ENCODE results near the gene PROCA1.
A peak's percentile ranks its signal among the peaks of the same experiment; 100 is the strongest.

PROCA1 gene

GRCh38 chr17:28735242-28735722 is 23.6 kb upstream of the PROCA1 start:
- H3K4me3 ChIP-seq (ENCODE audit: insufficient read length, low read depth), result no peak overlapping the region
- H3K9me3 ChIP-seq (ENCODE audit: insufficient read depth, low read length), result no peaks in the 10 kb centered on the region
- TF ChIP-seq ZNF274 (IDR thresholded peaks at IDR 0.05; ENCODE audit: low read depth, low read length) (no peak), YY1 (IDR thresholded peaks at IDR 0.05; ENCODE audit: insufficient read depth, insufficient read length) (no peak)
- H3K9ac ChIP-seq (ENCODE audit: insufficient read length, low read depth), result no peak overlapping the region
- H3K27me3 ChIP-seq (ENCODE audit: insufficient read depth, insufficient read length), result no peaks in the 10 kb centered on the region
- H3K36me3 ChIP-seq (ENCODE audit: insufficient read depth, insufficient read length, low read length), result peaks cover 32% of the 10 kb centered on the region
- no peak for DNase-seq (ENCODE audit: low read depth, low spot score)
- H3K4me1 ChIP-seq (ENCODE audit: insufficient read depth, insufficient read length), result peaks cover 2% of the 10 kb centered on the region

DNA sequence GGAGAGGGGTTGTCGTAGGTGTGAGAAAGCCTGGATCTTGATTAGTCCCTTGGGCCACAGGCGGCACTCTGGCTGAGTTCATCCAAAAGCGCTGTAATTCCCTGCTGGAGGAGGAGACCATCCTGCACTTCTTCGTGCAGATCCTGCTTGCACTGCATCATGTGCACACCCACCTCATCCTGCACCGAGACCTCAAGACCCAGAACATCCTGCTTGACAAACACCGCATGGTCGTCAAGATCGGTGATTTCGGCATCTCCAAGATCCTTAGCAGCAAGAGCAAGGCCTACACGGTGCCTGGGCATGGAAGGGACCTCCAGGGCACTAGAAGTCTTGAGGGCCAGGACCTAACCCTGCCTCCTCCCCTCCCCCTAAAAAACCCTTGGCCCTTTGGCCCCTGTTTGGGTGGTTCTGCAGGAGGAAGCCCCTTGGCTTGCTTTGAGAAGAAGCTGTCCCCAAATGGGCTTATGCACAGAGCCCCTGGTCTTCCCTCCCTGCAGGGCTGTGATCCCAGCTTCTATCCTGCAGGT is 23.1 kb upstream of the PROCA1 start:
- no peaks in the 10 kb centered on the region for H3K27me3 ChIP-seq (ENCODE audit: insufficient read depth, insufficient read length)
- no peak overlapping the region for H3K9ac ChIP-seq (ENCODE audit: insufficient read length, low read depth)
- peaks cover 2% of the 10 kb centered on the region for H3K4me1 ChIP-seq (ENCODE audit: insufficient read depth, insufficient read length)
- TF ChIP-seq YY1 (IDR thresholded peaks at IDR 0.05; ENCODE audit: insufficient read depth, insufficient read length) (no peak), ZNF274 (IDR thresholded peaks at IDR 0.05; ENCODE audit: low read depth, low read length) (no peak), SUZ12 (IDR thresholded peaks at IDR 0.05; ENCODE audit: extremely low read depth, insufficient read depth, insufficient read length) (no peak)
- H3K9me3 ChIP-seq (ENCODE audit: insufficient read depth, low read length), result no peaks in the 10 kb centered on the region
- no peak for DNase-seq (ENCODE audit: low read depth, low spot score)
- peaks cover 31% of the 10 kb centered on the region for H3K36me3 ChIP-seq (ENCODE audit: insufficient read depth, insufficient read length, low read length)
- no peak overlapping the region for H3K4me3 ChIP-seq (ENCODE audit: insufficient read length, low read depth)

DNA sequence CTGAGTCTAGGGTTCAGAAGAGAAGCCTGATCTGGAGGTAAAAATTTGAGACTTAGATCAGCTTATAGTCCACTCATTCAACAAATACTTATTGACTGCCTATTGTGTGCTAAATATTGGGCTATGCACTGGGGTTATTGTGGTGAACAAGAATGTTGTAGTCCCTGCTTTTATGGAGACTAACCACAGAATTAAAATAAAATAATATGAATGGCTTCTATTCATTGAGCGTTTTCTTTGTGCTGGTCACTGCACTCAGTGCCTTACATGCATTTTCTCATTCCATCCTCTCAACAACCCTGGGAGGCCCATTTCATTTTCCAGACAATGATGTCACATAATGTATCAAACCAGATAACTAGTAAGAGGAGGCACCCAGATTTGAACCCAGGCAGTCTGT is 21.7 kb upstream of the PROCA1 start:
- Histone ChIP-seq H3K4me3 (ENCODE audit: insufficient read length, low read depth) (no peak overlapping the region), H3K27me3 (ENCODE audit: insufficient read depth, insufficient read length) (no peaks in the 10 kb centered on the region), H3K9ac (ENCODE audit: insufficient read length, low read depth) (no peak overlapping the region), H3K9me3 (ENCODE audit: insufficient read depth, low read length) (no peaks in the 10 kb centered on the region), H3K36me3 (ENCODE audit: insufficient read depth, insufficient read length, low read length) (peaks cover 22% of the 10 kb centered on the region), H3K4me1 (ENCODE audit: insufficient read depth, insufficient read length) (no peaks in the 10 kb centered on the region)
- TF ChIP-seq ZNF274 (IDR thresholded peaks at IDR 0.05; ENCODE audit: low read depth, low read length), result no peak
- no peak for TF ChIP-seq SUZ12 (IDR thresholded peaks at IDR 0.05; ENCODE audit: extremely low read depth, insufficient read depth, insufficient read length)
- TF ChIP-seq YY1 (IDR thresholded peaks at IDR 0.05; ENCODE audit: insufficient read depth, insufficient read length), result no peak
- no peak for DNase-seq (ENCODE audit: low read depth, low spot score)

DNA sequence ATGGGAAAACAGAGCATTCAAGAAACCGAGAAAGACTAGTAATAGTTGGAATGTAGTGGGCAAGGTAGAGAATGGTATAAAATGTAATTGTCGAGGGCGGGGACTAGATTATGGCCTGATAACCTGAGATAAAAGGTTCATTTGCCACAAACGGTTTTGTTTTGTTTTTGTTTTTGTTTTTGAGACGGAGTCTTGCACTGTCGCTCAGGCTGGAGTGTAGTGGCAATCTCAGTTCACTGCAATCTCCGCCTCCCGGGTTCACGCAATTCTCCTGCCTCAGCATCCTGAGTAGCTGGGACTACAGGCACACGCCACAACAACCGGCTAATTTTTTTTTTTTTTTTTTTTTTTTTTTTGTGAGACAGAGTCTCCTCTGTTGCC is 18.3 kb upstream of the PROCA1 start:
- Histone ChIP-seq H3K4me3 (ENCODE audit: insufficient read length, low read depth) (no peak overlapping the region), H3K27me3 (ENCODE audit: insufficient read depth, insufficient read length) (no peaks in the 10 kb centered on the region), H3K9me3 (ENCODE audit: insufficient read depth, low read length) (no peaks in the 10 kb centered on the region), H3K36me3 (ENCODE audit: insufficient read depth, insufficient read length, low read length) (peaks cover 10% of the 10 kb centered on the region), H3K4me1 (ENCODE audit: insufficient read depth, insufficient read length) (no peaks in the 10 kb centered on the region), H3K9ac (ENCODE audit: insufficient read length, low read depth) (no peak overlapping the region)
- no peak for TF ChIP-seq SUZ12 (IDR thresholded peaks at IDR 0.05; ENCODE audit: extremely low read depth, insufficient read depth, insufficient read length)
- no peak for TF ChIP-seq ZNF274 (IDR thresholded peaks at IDR 0.05; ENCODE audit: low read depth, low read length)
- no peak for TF ChIP-seq YY1 (IDR thresholded peaks at IDR 0.05; ENCODE audit: insufficient read depth, insufficient read length)
- DNase-seq (ENCODE audit: low read depth, low spot score), result no peak

GRCh38 chr17:28728364-28729200 is 16.9 kb upstream of the PROCA1 start, which contains the start of gene NEK8:
TSS of gene NEK8 (plus strand) at chr17:28728788. CDS start at chr17:28728814, 26 bp downstream.
- no peak for DNase-seq (ENCODE audit: low read depth, low spot score)
- no peaks in the 10 kb centered on the region for H3K4me1 ChIP-seq (ENCODE audit: insufficient read depth, insufficient read length)
- H3K9me3 ChIP-seq (ENCODE audit: insufficient read depth, low read length), result no peaks in the 10 kb centered on the region
- H3K4me3 ChIP-seq (ENCODE audit: insufficient read length, low read depth), result peak within 1 kb of the TSS; percentile 85
- H3K36me3 ChIP-seq (ENCODE audit: insufficient read depth, insufficient read length, low read length), result peaks cover 12% of the 10 kb centered on the region
- no peaks in the 10 kb centered on the region for H3K27me3 ChIP-seq (ENCODE audit: insufficient read depth, insufficient read length)
- TF ChIP-seq YY1 (IDR thresholded peaks at IDR 0.05; ENCODE audit: insufficient read depth, insufficient read length), result no peak
- TF ChIP-seq ZNF274 (IDR thresholded peaks at IDR 0.05; ENCODE audit: low read depth, low read length), result no peak
- no peak for TF ChIP-seq SUZ12 (IDR thresholded peaks at IDR 0.05; ENCODE audit: extremely low read depth, insufficient read depth, insufficient read length)
- peak within 1 kb of the TSS; percentile 96 for H3K9ac ChIP-seq (ENCODE audit: insufficient read length, low read depth)

- Histone ChIP-seq H3K9me3 (ENCODE audit: insufficient read depth, low read length) (no peaks in the 10 kb centered on the region), H3K27me3 (ENCODE audit: insufficient read depth, insufficient read length) (no peaks in the 10 kb centered on the region), H3K4me3 (ENCODE audit: insufficient read length, low read depth) (peak overlapping the region; percentile 49), H3K4me1 (ENCODE audit: insufficient read depth, insufficient read length) (peaks cover 5% of the 10 kb centered on the region), H3K9ac (ENCODE audit: insufficient read length, low read depth) (peak overlapping the region; percentile 96), H3K36me3 (ENCODE audit: insufficient read depth, insufficient read length, low read length) (peaks cover 27% of the 10 kb centered on the region)
- TF ChIP-seq YY1 (IDR thresholded peaks at IDR 0.05; ENCODE audit: insufficient read depth, insufficient read length) (no peak), SUZ12 (IDR thresholded peaks at IDR 0.05; ENCODE audit: extremely low read depth, insufficient read depth, insufficient read length) (no peak)
- peak; percentile 92 for DNase-seq (ENCODE audit: low read depth, low spot score)
These were observed 15.2 kb upstream of the PROCA1 start for GRCh38 chr17:28726627-28727491.

- H3K36me3 ChIP-seq (ENCODE audit: insufficient read depth, insufficient read length, low read length), result peaks cover 33% of the 10 kb centered on the region
- DNase-seq (ENCODE audit: low read depth, low spot score), result no peak
- H3K9me3 ChIP-seq (ENCODE audit: insufficient read depth, low read length), result no peaks in the 10 kb centered on the region
- H3K4me1 ChIP-seq (ENCODE audit: insufficient read depth, insufficient read length), result peaks cover 5% of the 10 kb centered on the region
- no peaks in the 10 kb centered on the region for H3K27me3 ChIP-seq (ENCODE audit: insufficient read depth, insufficient read length)
- peak within 1 kb of the TSS; percentile 85 for H3K4me3 ChIP-seq (ENCODE audit: insufficient read length, low read depth)
- no peak for TF ChIP-seq SUZ12 (IDR thresholded peaks at IDR 0.05; ENCODE audit: extremely low read depth, insufficient read depth, insufficient read length)
- no peak for TF ChIP-seq ZNF274 (IDR thresholded peaks at IDR 0.05; ENCODE audit: low read depth, low read length)
- no peak for TF ChIP-seq YY1 (IDR thresholded peaks at IDR 0.05; ENCODE audit: insufficient read depth, insufficient read length)
- peak within 1 kb of the TSS; percentile 96 for H3K9ac ChIP-seq (ENCODE audit: insufficient read length, low read depth)
These were observed 14.5 kb upstream of the PROCA1 start, which contains the start of gene TLCD1 for GRCh38 chr17:28726226-28726626. TSS of gene TLCD1 (minus strand) at chr17:28726233. CDS start at chr17:28726097, 136 bp downstream.

Data from NT2/D1 (cell line).